CD4-positive, alpha-beta T cell (primary cell): ENCODE data around the gene WDPCP. TPM values are rescaled to one million over a fixed set of nuclear protein-coding genes. Genes with fewer than 3 reads are reported as not detected.

Experiments
- ATAC-seq: fragments of 200-7000 bp; cut with Tn5 transposase; one replicate; pipeline ENCODE4 v1.10.0; 2022; ENCODE audit warnings: mild to moderate bottlenecking; ENCODE audit not compliant: poor library complexity
- CTCF ChIA-PET: fragments of 350-600 bp; sonication (Branson Sonifier 250); formaldehyde crosslinking; loops from one replicate; lab custom pipeline; 2021; ENCODE audit warnings: antibody characterized with exemption, inconsistent platforms; lab: Charles Lee
- POLR2A ChIA-PET: fragments of 350-600 bp; sonication (Branson Sonifier 250); formaldehyde crosslinking; loops from one replicate; lab custom pipeline; 2021; ENCODE audit warnings: antibody characterized with exemption, inconsistent platforms; lab: Charles Lee
- DNase-seq, 14 experiments: peaks; one replicate each; pipeline ENCODE4 v3.0.0-alpha.2; 2013 to 2020; ENCODE audit warnings: mixed read lengths in 2 of 14
- H3K27ac ChIP-seq, 2 donors: one replicate each; pipeline versions ENCODE4 v1.5.1 to v1.7.0; 2013; ENCODE audit warnings: low read length in 2 of 2, low read depth in 1 of 2, mild to moderate bottlenecking in 1 of 2
- H3K27me3 ChIP-seq, 2 experiments: 1 replicate in 1 of 2; 2 replicates in 1 of 2; pipeline versions ENCODE4 v1.6.1 to v1.7.0; 2013; ENCODE audit warnings: low read length in 2 of 2, control low read depth in 1 of 2, mild to moderate bottlenecking in 1 of 2, moderate library complexity in 1 of 2; ENCODE audit not compliant: insufficient read depth in 2 of 2, control insufficient read depth in 1 of 2
- H3K36me3 ChIP-seq: one replicate; pipeline ENCODE4 v1.6.1; 2013; ENCODE audit warnings: low read length, control low read depth; ENCODE audit not compliant: insufficient read depth
- H3K4me1 ChIP-seq: one replicate; pipeline ENCODE4 v1.6.1; 2013; ENCODE audit warnings: low read length, control low read depth; ENCODE audit not compliant: insufficient read depth
- H3K4me3 ChIP-seq: one replicate; pipeline ENCODE4 v1.5.1; 2013; ENCODE audit warnings: mild to moderate bottlenecking, low read length, moderate library complexity
- H3K9me3 ChIP-seq, 2 experiments: 1 replicate in 1 of 2; 2 replicates in 1 of 2; pipeline versions ENCODE4 v1.6.1 to v1.7.0; 2013; ENCODE audit warnings: low read length in 2 of 2, mild to moderate bottlenecking in 2 of 2, control low read depth in 1 of 2, moderate library complexity in 1 of 2; ENCODE audit not compliant: control insufficient read depth in 1 of 2, insufficient read depth in 1 of 2
- H3K27ac Mint-ChIP-seq: one replicate; pipeline ENCODE4 v1.8.0; 2020; ENCODE audit warnings: mixed read lengths
- H3K27me3 Mint-ChIP-seq: one replicate; pipeline ENCODE4 v1.8.0; 2021; ENCODE audit warnings: mixed read lengths
- H3K36me3 Mint-ChIP-seq: one replicate; pipeline ENCODE4 v1.8.0; 2021; ENCODE audit warnings: low read depth, mixed read lengths
- H3K4me1 Mint-ChIP-seq: one replicate; pipeline ENCODE4 v1.8.0; 2021; ENCODE audit warnings: low read depth, mixed read lengths
- H3K4me3 Mint-ChIP-seq: one replicate; pipeline ENCODE4 v1.8.0; 2020; ENCODE audit warnings: mild to moderate bottlenecking, mixed read lengths
- H3K9me3 Mint-ChIP-seq: one replicate; pipeline ENCODE4 v1.8.0; 2020; ENCODE audit warnings: mixed read lengths
- intact Hi-C, 2 experiments: fragments of 100-400 bp; cut with DNase I in 1 of 2; cut with micrococcal nuclease in 1 of 2; formaldehyde crosslinking; loops; one replicate each; pipeline versions ENCODE4 v1.15.1 to v1.9.0; 2023 to 2025; cut with DNase I, micrococcal nuclease
- total RNA-seq, 174 experiments: library from RNA in 2 of 174; stranded (reverse) in 2 of 174; gene quantifications; one replicate each; pipeline ENCODE4 v1.2.3 and lab custom pipeline; 2021 to 2026
- TF ChIP-seq, protein P1 (sequence below): fragments of 200-600 bp; IDR thresholded peaks from one replicate; pipeline ENCODE4 v1.8.0; 2022; ENCODE audit warnings: antibody characterized with exemption, mild to moderate bottlenecking

WDPCP gene
- total RNA-seq, 2 experiments from 2014 or later = 8.7 to 9.9 TPM

DNA sequence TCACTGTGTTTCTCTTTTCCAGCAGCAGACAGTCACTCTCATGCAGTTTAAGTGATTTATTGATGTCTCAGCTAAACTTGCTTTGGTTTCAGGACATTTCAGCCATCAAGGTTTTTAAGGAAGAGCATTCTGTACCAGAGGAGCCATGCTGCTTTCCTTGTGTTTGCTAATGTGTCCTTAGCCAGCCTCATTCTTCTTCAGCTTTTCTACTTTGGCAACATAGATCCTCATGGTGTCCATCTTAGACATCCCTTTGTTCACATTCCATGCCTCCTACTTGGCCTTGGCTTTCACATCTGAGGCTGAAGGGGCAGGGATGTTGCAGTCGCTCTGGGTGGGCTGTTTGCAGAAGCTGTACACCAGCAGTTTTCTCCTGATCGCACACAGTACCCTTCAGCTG lies 469.5 kb downstream of the WDPCP start:
- Mint-ChIP-seq H3K36me3 (peaks cover 36% of the 10 kb centered on the region), H3K4me3 (no peak overlapping the region), H3K27ac (no peak overlapping the region), H3K9me3 (peaks cover 16% of the 10 kb centered on the region), H3K4me1 (no peaks in the 10 kb centered on the region), H3K27me3 (no peaks in the 10 kb centered on the region)
- no peak for DNase-seq
- H3K9me3 ChIP-seq = peaks cover 0 to 17% of the 10 kb centered on the region in 2 experiments
- H3K4me3 ChIP-seq = no peak overlapping the region
- intact Hi-C loops = no loop called here
- ATAC-seq = no peak
- no peak overlapping the region for H3K27ac ChIP-seq
- no peaks in the 10 kb centered on the region for H3K4me1 ChIP-seq
- POLR2A ChIA-PET = no interaction called here
- TF ChIP-seq, protein P1, sequence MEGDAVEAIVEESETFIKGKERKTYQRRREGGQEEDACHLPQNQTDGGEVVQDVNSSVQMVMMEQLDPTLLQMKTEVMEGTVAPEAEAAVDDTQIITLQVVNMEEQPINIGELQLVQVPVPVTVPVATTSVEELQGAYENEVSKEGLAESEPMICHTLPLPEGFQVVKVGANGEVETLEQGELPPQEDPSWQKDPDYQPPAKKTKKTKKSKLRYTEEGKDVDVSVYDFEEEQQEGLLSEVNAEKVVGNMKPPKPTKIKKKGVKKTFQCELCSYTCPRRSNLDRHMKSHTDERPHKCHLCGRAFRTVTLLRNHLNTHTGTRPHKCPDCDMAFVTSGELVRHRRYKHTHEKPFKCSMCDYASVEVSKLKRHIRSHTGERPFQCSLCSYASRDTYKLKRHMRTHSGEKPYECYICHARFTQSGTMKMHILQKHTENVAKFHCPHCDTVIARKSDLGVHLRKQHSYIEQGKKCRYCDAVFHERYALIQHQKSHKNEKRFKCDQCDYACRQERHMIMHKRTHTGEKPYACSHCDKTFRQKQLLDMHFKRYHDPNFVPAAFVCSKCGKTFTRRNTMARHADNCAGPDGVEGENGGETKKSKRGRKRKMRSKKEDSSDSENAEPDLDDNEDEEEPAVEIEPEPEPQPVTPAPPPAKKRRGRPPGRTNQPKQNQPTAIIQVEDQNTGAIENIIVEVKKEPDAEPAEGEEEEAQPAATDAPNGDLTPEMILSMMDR = no peak
- CTCF ChIA-PET = no interaction called here
- H3K36me3 ChIP-seq = no peaks in the 10 kb centered on the region
- no peaks in the 10 kb centered on the region for H3K27me3 ChIP-seq

DNA sequence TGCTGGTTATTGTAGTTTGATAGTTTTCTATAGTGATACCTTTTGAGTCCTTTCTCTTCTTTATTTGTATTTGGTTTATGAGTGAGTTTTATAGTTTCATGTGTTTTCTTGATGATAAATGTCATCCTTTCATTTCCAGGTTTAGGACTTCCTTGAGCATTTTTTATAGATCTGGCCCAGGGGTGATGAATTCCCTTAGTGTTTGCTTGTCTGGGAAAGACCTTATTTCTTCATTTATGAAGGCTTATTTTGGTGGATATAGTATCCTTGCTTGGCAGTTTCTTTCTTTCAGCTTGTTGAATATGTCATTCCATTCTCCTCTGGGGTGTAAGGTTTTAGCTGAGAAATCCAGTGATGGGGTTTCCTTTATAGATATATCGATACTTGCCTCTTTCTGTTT lies 483.8 kb downstream of the WDPCP start:
- no peak overlapping the region for H3K4me3 ChIP-seq
- Mint-ChIP-seq H3K9me3 (peaks cover 28% of the 10 kb centered on the region), H3K4me3 (no peak overlapping the region), H3K36me3 (no peaks in the 10 kb centered on the region), H3K4me1 (no peaks in the 10 kb centered on the region), H3K27ac (no peak overlapping the region), H3K27me3 (no peaks in the 10 kb centered on the region)
- no peaks in the 10 kb centered on the region for H3K27me3 ChIP-seq
- CTCF ChIA-PET = no interaction called here
- TF ChIP-seq, protein P1 = no peak
- no peak overlapping the region for H3K27ac ChIP-seq
- intact Hi-C loops = no loop called here
- ATAC-seq (no peak), DNase-seq (no peak)
- no peaks in the 10 kb centered on the region for H3K36me3 ChIP-seq
- POLR2A ChIA-PET = no interaction called here
- peaks cover 12 to 27% of the 10 kb centered on the region in 2 experiments for H3K9me3 ChIP-seq
- H3K4me1 ChIP-seq = no peaks in the 10 kb centered on the region

DNA sequence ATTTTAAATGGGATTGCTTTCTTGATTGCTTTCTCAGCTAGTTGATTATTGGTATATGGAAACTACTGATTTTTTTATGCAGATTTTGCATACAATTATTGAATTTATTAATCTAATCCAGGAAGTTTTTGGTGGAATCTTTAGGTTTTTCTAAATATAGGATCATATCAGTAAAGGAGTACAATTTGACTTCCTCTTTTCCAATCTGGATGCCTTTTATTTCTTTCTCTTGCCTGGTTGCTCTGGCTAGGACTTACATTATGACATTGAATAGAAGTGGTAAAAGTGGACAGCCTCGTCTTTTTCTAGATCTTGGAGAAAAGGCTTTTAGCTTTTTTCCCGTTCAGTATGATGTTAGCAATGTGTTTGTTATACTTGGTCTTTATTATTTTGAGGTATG lies 486.3 kb downstream of the WDPCP start:
- Histone ChIP-seq H3K27me3 (no peaks in the 10 kb centered on the region), H3K4me3 (no peak overlapping the region), H3K27ac (no peak overlapping the region), H3K4me1 (no peaks in the 10 kb centered on the region), H3K36me3 (no peaks in the 10 kb centered on the region), H3K9me3 (peaks cover 12 to 27% of the 10 kb centered on the region in 2 experiments)
- Mint-ChIP-seq H3K27me3 (no peaks in the 10 kb centered on the region), H3K36me3 (no peaks in the 10 kb centered on the region), H3K9me3 (peaks cover 26% of the 10 kb centered on the region), H3K27ac (no peak overlapping the region), H3K4me1 (no peaks in the 10 kb centered on the region), H3K4me3 (no peak overlapping the region)
- DNase-seq (no peak), ATAC-seq (no peak)
- ChIA-PET CTCF (no interaction called here), POLR2A (no interaction called here)
- intact Hi-C loops = no loop called here
- TF ChIP-seq, protein P1 = no peak
